ENCODE measurements around the gene MYBPC3.
"Not testable (repeated sequence)": the region's sequence is repeated elsewhere in the genome, so short reads cannot be mapped to it uniquely, and the experiment has no call there.

MYBPC3 gene

DNA sequence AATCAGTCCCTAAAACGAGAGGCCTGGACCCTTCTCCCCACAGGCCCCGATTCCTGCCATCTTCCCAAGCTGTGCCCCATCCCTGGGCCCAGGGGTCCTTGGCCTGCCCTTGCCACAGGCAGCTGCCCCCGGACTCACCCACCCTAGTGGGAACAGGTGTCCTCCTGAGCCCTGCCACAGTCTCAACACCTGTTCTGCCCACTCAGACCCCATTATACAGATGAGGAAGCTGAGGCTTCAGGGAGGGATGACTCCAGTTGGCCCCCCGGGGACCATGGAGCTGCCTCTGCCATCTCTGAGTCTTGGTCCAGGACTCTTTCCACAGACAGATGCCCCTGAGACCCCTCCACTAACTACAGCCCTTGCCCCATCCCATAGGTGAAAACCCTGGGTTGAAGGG is 15.9 kb downstream of the MYBPC3 start:
- DNase-seq: no peak

DNA sequence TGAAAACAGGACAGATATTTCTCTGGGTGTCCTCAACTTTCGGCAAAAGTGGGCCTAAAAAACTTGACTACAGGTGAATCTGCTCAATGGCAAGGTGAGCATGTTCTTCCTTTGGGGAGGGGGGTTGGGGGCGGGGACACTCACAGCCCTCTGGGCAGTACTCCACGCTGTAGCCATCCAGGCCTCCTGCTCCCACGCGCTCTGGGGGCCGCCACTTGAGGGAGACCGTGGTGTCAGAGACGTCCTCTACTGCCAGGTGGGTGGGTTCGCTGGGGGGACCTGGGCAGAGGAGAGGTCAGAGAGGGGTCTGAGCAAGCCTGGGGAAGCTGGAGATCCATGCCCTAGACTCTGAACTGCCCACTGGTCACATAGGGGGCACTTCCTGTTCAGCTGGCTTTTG is 16.8 kb downstream of the MYBPC3 start:
- no peak for DNase-seq

DNA sequence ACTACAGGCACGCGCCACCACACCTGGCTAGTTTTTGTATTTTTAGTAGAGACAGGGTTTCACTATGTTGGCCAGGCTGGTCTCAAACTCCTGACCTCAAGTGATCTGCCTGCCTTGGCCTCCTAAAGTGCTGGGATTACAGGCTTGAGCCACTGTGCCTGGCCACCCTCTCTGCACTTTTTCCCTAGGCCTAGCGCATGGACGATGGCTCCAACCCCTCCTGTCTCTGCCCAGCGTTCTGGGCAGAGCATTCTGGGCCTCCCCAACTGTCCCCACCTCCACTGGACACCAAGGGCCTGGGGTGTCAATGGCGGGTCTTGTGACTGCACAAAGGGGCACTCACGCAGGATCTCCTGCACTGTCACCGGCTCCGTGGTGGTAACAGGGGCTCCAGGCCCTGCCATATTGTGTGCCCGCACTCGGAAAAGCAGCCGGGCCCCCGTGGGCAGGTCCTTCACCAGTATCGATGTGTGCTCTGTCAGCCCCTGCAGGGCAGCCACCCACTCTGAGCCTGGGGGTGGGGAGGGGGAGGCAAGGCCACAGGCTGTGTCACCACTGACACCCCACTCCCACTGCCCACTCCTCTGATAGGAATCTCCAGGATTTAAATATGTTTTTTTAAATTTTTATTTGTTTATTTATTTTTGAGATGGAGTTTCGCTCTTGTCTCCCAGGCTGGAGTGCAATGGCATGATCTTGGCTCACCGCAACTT is 17.6 kb downstream of the MYBPC3 start:
- DNase-seq: not testable (repeated sequence)

DNA sequence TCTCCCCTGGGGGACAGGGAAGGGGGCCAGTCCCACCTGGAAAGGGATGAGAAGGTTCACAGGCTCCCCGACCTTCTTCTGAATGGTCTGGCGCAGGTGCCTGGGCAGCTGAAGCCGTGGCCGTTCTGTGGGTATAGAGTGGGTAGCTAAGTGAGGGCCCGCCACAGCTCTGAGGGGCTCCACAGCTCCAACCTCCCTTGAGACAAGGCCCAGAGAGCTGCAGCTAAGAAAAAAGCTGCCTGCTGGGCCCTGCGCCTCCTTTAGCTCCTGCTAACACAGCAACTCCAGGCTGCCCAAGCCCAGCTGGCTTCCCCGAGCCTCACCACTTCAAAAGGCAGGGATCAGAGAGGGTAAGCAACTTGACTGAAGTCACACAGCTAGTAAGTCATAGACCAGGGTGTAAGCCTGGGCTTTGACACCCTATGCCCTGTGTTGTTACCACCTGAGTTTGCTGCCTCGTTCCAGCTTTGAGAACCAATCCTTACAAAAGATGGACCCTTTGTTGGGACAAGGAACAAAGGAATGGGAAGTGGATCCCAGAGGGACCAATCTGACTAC is 18.5 kb downstream of the MYBPC3 start:
- DNase-seq: no peak

DNA sequence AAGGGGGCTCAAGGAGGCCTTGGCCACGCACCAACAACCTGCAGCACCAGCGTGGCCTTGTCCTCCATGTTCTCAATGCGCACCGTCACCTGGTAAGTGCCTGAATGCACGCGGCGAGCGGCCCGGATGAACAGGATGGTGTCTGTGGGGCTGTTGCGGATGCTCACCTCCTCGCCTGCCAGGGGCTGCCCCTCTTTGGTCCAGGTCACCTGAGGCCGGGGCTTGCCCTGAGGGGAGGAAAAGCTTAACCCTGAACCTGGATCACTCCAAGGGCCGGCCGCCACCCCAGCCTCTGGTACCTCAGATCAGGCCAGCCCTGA is 19.0 kb downstream of the MYBPC3 start:
- DNase-seq: no peak

DNA sequence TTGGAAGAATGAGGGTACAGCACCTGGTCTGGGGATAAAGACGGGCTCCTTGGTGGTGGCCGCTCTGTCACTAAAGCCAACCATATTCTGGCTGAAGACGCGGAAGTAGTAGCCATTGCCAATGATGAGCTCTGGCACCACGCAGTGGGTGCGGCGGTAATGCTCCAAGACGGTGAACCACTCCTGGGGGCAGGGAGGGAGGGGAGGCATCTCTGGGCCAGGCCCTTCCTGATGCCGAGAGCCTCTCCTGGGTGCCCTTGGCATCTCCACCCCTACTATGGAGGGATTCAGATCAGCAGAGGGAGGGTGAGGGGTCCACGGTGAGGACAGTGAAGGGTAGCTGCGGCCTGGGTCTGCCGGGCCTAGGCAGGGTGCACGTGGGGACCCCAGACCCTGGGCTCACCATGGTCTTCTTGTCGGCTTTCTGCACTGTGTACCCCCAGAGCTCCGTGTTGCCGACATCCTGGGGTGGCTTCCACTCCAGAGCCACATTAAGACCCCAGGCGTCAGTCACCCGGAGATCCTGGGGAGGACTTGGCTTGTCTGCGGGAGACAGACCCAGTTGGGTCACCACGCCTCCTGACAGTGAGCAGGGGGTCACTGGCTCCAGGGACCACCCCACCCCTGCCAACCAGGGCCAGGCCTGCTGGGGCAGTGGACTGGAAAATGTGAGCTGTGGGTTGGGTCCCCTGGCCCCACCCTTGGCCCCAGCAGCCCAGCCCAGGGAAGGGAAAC is 19.5 kb downstream of the MYBPC3 start:
- DNase-seq: no peak

DNA sequence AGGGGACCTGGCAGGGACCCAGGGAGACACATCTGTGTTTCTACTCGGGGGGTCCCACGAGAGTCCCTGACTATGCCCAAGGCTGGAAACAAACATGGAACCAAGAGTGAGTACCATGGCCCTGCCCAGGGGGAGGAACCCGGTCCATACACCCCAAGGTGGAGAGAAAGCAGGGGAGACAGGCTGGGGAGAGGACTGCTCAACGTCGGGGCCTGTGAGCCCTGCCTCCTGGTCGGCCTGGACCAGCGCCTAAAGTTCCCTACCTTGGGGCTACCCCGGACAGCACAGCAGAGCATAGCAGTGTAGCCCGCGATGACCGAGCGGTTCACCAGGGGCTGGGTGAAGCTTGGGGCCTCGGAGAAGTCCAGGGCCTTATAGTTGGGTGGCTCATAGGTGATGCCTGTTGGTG is 20.2 kb downstream of the MYBPC3 start:
- DNase-seq: no peak

DNA sequence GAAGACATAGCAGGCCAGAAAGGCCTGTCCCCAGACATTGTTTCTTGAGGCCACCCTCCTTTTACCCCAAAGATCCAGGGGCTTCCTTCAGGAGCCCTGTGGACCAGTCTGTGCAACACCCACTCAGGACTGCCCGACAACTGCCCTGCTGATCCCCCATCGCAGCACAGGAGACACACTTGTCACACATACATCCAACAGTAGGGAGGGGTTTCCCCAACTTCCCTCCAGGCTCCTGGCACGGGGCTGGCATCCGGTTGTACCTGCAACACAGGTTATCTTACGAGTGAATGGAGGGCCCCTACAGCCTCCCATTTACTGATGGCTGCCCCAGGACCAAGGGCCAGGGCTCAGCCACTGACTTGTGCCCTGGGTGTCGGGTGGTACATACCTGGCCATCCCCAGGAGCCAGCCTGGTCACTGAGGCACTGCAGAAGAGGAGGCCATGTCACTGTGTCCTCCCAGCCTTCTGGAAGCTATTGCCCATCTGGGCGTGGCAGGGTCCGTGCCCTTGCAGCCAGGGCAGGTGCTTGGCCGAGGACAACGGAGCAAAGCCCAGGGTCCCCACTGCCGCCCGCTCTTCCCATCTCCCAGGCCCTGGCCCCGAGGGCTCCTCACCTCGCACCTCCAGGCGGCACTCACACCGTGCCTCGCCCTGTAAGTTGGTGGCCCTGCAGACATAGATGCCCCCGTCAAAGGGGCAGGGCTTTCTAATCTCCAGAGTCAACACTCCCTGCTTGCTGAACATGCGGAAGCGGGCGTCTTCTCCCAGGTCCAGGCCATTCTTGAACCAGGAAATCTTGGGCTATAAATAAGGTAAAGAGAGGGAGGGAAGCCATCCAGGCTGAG is 20.8 kb downstream of the MYBPC3 start:
- DNase-seq: no peak

DNA sequence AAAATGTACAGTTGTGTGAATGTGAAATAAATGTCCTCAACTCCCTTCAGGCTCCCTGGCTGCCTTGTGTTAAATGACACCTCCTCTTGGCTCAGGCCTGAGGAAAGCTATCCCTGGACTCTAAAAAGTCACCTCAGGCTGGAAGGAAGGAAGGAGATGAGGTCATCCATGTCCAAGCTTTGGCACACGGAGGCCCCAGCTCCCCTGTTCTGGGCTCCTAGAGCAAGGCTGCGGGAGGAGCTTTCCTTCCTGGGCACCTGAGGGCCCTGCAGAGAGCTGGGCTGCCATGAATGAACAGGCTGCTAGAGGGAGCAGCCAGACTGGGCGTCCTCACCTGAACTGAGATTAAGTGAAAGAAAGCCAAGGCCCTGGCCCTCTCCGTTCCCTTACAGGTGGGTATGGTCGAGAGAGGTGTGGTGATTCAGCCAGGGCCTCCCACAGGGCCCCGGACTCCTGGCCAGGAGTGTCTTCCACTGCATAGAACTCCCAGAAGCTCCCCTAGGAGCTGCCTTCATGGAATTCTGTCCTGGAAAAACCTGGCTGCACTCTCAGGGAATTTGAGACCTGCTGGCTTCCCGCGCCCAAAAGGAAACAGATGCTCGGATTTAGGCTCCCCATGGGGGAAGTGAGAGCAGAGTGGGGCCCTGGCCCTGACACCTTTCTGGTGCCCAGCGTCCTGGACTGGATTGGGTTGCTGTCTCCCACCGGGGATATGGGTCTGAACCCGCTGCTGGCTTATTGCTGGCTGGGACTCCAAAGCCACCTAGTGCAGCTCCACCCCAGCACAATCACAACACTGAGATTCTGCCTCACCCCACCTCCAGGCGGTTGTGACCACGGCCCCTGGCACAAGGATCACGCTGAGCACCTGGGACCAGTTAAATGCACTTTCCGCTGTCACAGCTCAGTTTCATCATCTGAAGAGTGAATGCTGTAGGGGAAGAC is 22.2 kb downstream of the MYBPC3 start:
- no peak for DNase-seq

DNA sequence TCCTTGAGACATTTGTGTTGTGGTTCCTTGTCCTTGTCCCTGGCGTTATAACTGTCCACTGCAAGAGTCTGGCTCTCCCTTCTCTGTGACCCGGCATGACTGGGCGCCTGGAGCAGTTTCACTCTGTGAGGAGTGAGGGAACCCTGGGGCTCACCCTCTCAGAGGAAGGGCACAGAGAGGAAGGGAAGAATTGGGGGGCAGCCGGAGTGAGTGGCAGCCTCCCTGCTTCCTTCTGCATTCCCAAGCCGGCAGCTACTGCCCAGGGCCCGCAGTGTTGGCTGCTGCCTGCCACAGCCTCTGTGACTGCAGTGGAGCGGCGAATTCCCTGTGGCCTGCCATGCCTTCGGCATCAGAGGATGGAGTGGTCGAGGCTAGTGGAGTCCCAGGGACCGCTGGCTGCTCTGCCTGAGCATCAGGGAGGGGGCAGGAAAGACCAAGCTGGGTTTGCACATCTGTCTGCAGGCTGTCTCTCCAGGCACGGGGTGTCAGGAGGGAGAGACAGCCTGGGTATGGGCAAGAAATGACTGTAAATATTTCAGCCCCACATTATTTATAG is 23.0 kb downstream of the MYBPC3 start:
- no peak for DNase-seq

DNA sequence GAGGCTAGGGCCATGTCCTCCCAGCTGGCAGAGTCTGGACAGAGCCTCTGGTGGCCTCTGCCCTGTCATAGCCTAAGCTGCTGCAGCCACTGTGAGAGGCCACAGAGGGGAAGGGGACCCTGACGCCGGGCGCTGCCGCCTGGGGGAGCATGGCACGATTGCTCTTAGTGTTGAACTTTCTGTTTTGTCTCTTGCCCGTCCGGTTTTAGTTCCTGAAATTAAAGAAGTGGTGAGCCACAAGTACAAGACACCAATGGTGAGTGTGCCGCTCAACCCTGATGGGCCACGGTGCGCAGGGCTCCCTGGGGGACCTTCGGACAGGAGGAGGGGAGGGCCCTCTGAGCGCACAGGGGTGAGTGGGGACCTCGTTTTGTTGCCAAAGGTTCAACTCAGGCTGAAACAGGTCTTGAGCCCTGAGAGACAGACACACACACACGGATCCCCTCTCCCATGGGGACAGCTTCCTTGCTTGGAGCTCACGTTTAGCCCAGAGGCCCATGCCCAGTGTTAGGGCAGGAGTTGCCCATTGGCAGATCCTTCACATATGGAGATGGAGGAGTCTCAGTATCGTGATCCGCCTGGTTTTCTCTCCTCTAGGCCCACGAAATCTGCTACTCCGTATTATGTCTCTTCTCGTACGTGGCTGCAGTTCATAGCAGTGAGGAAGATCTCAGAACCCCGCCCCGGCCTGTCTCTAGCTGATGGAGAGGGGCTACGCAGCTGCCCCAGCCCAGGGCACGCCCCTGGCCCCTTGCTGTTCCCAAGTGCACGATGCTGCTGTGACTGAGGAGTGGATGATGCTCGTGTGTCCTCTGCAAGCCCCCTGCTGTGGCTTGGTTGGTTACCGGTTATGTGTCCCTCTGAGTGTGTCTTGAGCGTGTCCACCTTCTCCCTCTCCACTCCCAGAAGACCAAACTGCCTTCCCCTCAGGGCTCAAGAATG is 23.8 kb downstream of the MYBPC3 start:
- DNase-seq: no peak

DNA sequence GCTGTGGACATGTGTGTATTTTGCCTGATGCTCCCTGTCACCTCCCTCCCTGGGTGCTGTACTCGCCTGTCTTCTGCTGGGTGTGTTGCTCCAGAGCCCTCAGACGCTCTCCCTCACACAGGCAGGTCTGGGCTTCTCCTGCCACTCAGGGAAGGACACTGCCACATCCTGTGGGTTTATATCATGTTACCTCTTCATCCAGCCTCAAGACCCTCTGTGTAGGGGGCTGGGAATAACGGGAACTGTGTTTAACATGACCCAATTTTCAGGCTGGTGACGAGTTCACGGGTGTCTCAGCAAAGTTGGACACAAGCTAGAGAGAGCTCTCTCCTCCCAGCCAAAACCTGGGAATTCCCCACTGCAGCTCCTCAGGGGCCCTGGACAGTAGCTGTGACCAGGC is 24.6 kb downstream of the MYBPC3 start:
- DNase-seq: no peak

DNA sequence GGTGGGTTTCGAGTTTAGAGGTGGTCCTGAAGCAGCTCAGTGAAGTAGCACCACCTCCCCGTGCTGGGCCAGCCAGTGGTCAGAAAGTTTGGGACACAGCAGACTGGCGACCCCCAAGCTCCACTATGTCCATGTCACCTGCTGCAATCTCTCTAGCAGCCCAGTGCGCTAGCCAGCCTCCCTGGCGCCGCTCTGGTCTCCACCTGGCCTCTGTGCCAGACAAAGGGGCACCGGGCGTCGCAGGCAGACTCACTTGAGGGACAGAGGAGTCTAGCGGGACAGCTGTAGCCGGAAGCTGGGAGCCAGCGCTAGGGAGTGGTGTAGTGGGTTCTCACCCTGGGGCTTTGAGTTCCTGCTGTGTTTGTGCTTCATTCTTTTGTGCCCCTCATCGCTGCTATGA is 25.5 kb downstream of the MYBPC3 start:
- DNase-seq: no peak

DNA sequence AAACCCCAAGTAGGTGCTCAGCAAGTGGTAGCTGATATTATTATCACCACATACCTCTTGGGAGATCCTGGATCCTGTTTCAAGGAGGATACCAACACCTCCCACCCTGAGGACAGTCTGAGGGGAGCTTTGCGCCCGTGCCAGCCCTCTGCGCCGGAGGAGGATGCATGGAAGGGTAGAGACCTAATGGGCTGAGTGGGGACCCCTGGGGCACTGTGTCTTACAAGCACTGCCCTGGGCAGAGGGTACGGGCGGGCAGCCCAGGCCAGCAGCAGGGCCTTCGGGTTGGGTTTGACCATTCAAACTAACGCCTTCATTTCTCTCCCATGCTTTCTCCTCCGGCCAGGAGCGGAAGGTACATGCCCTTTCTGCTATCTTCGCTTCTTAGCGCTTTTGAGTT is 26.3 kb downstream of the MYBPC3 start:
- no peak for DNase-seq

DNA sequence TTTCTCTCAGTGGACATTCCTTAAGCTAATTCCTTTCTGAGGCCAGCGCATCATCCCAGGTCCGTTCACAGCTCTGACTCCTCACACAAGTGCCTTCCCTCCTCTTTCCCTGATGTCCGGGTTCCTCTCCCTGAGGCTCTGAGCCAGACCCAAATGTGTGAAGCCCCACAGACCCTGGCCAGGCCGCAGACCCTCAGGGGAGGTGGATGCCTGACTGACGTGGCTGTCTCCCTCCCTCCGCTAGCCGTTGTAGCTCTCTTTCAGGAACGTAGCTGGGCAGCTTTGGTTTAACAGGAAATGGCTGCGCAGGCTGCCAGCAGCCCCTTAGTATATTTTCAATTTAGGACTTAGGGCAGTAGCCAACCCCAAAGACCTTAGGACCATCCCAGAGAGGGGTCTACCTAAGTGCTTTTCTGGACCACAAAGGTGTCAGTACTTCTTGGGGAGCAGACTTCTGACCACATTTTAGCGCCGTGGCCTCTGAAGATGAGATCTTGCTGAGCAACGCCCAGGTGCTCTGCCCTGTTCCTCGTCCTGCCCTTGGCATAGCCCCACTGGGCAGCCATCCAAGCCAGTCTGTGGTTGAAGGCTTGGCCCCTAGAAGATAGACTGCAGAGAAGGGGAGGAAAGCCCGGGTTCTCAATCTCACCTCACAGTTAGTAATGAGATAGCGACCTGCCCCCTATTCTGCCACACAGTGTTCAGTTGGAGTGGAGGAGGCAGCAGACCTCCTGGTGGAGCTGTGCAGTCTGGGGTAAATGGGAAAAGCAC is 27.0 kb downstream of the MYBPC3 start:
- DNase-seq: no peak

DNA sequence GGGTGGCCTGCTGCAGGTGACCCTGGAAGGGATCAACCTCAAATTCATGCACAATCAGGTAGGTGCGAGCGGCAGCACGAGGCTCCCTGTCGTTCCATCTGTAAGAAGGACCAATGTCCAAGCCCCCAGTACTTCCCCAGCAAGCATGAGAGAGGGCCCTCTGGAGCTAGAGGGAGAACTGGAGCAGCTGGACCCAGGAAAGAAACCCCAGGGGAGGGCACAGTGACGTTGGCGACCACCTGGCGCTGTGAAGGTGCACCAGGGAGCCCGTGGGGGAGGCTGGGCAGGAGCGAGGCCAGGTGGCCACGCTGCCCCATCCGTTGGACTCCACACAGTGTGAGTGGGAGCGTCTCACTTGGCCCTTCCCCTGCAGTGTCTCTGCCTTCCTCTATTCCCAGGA is 28.0 kb downstream of the MYBPC3 start:
- DNase-seq: no peak

DNA sequence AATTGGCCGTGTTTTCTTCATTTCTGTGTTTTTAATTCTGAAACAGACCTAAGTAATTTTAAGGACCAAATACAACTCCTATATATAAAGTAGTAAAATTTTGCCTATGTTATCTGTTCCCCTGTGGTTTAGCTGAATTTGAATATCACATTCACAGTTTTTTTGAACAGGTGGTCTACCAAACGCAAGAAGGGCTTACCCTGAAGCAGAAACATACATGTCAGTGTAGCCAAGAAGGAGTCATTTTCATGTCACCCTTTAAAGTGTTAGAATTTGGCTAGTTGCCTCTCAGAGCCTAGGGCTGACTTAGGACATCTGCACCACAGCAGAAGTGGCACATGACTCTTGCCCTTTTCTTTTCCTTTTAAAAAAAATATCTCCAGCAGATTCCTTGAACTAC is 34.3 kb downstream of the MYBPC3 start:
- DNase-seq: no peak

DNA sequence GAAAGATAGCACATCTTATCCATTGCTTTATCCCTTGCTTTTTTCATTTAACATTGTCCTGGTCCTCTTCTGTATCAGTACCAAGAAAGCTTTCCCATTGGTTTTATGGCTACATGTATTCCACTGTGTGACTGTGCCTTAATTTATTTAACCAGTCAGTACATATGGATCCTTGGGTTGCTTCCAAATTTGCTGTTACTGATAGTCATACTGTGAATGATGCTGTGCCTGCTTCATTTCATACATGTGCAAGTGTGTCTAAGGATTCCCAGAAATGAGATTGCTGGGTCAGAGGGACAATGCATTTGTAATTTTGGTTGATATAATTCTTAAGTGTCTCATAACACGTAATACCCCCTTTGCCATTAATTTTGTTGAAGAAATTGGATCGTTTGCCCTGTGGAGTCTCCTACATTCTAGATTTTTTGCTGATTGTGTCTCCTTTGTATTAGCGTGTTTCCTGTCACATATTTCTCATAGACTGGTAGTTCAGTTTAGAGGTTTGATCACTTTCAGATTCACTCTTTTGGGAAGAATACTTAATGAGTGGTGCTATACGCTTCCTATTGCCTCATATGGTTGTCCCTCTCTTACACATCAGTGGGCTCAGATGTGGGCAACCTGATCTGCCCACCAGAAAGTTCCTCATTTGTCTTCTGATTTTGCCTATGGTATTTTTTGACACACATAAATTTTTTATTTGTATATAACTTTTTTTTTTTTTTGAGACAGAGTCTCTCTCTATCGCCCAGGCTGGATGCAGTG is 35.3 kb downstream of the MYBPC3 start:
- DNase-seq: no peak

DNA sequence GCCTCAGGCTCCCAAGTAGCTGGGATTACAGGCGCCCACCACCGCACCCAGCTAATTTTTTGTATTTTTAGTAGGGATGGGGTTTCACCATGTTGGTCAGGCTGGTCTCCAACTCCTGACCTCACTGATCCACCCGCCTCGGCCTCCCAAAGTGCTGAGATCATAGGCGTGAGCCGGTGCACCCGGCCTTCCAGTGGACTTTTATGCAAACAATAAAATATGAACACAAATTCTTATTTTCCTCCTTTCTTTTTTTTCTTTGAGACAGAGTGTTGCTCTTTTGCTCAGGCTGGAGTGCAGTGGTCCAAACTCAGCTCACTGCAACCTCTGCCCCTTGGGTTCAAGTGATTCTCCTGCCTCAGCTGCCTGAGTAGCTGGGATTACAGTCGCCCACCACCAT is 36.0 kb downstream of the MYBPC3 start:
- DNase-seq: not testable (repeated sequence)
